ENCODE data around the gene ITPR1. TPM values are rescaled to one million over a fixed set of nuclear protein-coding genes. Genes with fewer than 3 reads are reported as not detected.
"Not testable (repeated sequence)": the region's sequence is repeated elsewhere in the genome, so short reads cannot be mapped to it uniquely, and the experiment has no call there.

The ITPR1 gene
- polyA plus RNA-seq, 12 donors, result 15.3 to 29.1 (median 21.2) TPM; not detected in 1

- DNase-seq, result not testable (repeated sequence)
Observed at GRCh38 chr3:4590849-4591248, 97.7 kb downstream of the ITPR1 start.

GRCh38 chr3:4591669-4592068, 98.5 kb downstream of the ITPR1 start:
- DNase-seq, result no peak

- no peak for DNase-seq
Observed at GRCh38 chr3:4593014-4593413, 99.9 kb downstream of the ITPR1 start.

GRCh38 chr3:4595710-4596113, 102.6 kb downstream of the ITPR1 start:
- no peak for DNase-seq

- no peak for DNase-seq
Observed at GRCh38 chr3:4596612-4597011, 103.5 kb downstream of the ITPR1 start.

GRCh38 chr3:4597208-4597985, 104.2 kb downstream of the ITPR1 start:
- no peak for DNase-seq

DNA sequence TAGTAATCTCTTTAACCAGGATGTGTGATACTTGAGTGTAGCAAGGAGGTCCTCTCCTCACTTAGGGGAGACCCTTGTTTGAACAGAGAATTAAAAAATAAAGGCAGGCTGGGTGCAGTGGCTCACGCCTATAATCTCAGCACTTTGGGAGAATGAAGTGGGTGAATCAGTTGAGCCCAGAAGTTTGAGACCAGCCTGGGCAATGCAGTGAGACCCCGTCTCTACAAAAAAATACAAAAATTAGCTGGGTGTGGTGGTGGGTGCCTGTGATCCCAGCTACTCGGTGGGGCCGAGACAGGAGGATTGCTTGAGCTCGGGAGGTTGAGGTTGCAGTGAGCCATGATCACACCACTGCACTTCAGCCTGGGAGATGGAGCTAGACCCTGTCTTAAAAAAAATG, 105.1 kb downstream of the ITPR1 start:
- not testable (repeated sequence) for DNase-seq

- no peak for DNase-seq
Observed at GRCh38 chr3:4599612-4600011, 106.5 kb downstream of the ITPR1 start.

- DNase-seq, result no peak
Observed at GRCh38 chr3:4600493-4600892, 107.3 kb downstream of the ITPR1 start.

GRCh38 chr3:4601892-4602291, 108.7 kb downstream of the ITPR1 start:
- DNase-seq, result no peak

- no peak for DNase-seq
Observed at GRCh38 chr3:4604693-4605092, 111.5 kb downstream of the ITPR1 start.

DNA sequence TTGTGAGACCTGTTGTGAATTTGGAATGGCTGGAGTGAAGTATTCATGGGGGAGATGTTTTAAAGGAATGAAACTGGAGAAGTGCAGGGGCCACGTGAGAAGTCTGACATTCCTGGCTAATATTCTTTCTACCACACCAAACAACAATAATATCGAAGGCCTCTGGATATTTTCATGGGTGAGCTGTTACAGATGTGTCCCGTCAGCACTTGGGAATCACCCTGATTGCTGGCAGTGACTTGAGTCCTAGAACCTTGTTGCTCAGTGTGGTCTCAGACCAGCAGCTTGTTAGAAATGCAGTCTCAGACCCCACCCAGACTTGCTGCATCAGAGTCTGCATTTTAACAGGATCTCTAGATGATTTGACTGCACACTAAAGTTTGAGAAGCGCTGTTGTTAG, 113.8 kb downstream of the ITPR1 start:
- peak; percentile 19 for DNase-seq

- DNase-seq, result no peak
Observed at GRCh38 chr3:4613366-4613765, 120.2 kb downstream of the ITPR1 start.

DNA sequence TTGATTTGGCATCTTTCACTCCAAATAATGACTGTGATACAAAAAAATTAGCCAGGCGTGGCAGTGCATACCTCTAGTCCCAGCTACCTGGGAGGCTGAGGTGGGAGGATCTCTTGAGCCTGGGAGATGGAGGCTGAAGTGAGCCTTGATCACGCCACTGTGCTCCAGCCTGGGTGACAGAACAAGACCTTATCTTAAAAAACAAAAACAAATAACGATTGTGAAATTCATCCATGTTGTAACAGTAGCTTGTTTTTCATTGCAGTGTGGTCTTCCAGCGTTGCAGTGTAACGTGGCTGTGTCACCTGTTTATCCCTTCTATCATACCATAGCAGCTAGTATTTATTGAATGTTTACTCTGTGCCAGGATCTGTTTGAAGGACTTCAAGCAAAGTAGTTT, 120.9 kb downstream of the ITPR1 start:
- no peak for DNase-seq

- no peak for DNase-seq
Observed at GRCh38 chr3:4614927-4615326, 121.8 kb downstream of the ITPR1 start.

GRCh38 chr3:4615750-4616149, 122.6 kb downstream of the ITPR1 start:
- DNase-seq, result peak; percentile 35

DNA sequence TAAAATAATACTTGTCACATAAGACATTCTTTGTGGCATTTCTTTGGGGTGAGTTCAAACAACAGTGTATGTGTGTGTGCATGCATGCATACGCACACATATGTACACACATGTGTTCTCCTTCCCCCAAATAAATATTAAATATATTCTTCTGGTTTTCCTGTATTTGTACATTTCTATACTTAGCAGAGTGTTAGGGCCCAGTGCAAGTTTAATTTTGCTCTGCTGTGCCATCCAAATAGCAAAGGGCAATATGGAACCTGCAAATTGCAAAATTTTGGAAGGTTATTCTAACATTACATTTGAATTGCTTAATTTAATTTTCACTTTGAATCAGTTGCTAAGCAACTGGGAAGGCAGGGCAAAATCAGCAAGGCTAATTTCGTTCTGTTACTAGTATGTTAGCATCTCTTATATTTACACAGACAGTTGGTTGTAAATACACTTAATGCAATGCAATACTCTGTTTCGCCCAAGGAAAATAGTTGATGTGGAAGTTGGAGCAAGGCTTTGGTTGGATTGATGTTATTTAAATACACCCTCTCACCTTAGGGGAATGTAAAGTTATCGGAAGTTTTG, 130.4 kb downstream of the ITPR1 start:
- DNase-seq, result no peak

DNA sequence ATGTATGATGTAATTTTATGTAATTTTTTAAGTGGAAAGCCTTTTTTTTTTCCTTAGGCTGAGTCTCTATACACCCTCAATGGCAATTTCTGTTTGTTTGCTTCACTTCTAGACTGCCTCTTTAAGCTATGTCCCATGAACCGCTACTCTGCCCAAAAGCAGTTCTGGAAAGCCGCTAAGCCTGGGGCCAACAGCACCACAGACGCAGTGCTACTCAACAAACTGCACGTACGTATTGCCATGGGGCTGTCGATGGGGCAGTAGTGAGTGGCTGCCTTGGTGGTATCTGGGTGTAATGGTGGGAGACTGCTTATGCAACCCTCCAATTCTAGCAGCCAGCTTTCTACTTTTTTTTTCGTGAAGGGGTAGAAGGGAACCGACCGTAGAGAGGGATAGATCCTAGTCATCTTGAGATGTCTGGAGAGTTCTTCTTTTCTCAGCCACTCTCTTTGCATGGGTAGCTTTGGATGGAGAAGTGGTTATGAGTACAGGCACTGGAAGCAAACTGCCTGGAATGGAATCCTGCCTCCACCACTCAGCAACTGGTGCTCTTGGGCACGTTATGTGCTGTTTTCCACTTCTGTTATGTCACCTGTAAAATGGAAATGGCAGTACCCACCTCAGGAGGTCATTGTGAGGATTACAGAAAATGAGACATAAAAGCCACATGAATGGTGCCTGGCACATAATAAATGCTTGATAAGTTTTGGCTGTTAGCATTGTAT, 134.7 kb downstream of the ITPR1 start:
- DNase-seq, result no peak

DNA sequence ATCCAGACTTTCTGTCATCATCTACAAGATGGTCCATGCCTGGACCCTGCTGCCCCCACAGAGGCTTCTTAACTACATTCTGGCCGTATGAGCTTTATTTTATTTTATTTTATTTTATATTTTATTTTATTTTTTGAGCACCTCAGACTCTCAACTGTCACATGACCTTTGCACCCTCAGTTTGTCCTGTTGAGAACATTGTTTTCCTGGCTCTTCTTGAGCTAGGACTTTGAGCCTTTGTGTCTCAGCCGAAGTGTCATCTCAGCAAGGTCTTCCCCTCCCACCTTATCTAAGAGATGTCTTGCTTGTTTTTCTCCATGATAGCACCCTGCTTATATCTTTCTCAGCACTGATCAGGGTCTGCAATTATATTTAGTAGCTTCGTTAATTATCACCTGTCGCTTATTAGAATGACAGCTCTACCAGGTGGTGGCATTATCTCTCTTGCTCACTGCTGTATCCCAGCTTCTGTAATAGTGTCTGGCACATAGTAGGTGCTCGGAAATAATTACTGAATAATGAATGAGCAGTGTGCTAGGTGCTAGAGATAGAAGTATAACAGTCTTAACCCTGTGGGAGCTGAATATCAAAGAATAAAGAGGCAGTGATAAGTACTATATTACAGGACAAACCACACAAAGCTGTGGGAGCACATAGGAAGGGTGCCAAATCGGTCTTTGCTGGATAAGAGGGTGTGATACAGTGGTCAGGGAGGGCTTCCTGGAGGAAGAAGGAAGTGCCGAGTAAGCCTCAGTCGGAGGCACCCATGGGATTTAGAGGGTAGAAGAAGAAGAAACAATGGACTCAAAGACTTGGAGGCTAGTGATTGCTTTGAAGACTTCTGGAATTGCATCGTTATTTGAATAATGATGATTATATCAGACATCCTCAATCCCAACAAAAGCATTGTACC, 136.2 kb downstream of the ITPR1 start:
- no peak for DNase-seq

- DNase-seq, result peak; percentile 61
Observed at GRCh38 chr3:4633078-4634004, 140.2 kb downstream of the ITPR1 start.

GRCh38 chr3:4634894-4635293, 141.7 kb downstream of the ITPR1 start:
- DNase-seq, result no peak
